SK-N-SH treated with all-trans-retinoic acid at 6 μM for 48 hours (cell line): ENCODE data around the gene EPHB3.

Experiments
- ATAC-seq: fragments of 200-7000 bp; cut with Tn5 transposase; 3 replicates; pipeline ENCODE4 v1.9.1; 2020; ENCODE audit warnings: mild to moderate bottlenecking, moderate library complexity
- ARNTL ChIP-seq: fragments of 450-650 bp; formaldehyde crosslinking; IDR thresholded peaks from 2 replicates; pipeline ENCODE4 v1.5.0; 2020; ENCODE audit warnings: low read depth, mild to moderate bottlenecking, moderate library complexity, borderline replicate concordance
- BACH2 ChIP-seq: fragments of 250-450 bp; sonication (Bioruptor Pico); IDR thresholded peaks from 2 replicates; pipeline ENCODE4 v1.9.0; 2021; ENCODE audit warnings: mild to moderate bottlenecking, borderline replicate concordance
- CREB5 ChIP-seq: fragments of 250-450 bp; sonication (Bioruptor Pico); IDR thresholded peaks from 2 replicates; pipeline ENCODE4 v1.5.1; 2020; ENCODE audit warnings: low read depth, mild to moderate bottlenecking, moderate library complexity
- CSDC2 ChIP-seq: fragments of 250-450 bp; sonication (Bioruptor Pico); IDR thresholded peaks from 2 replicates; pipeline ENCODE4 v1.5.0; 2020; ENCODE audit warnings: mild to moderate bottlenecking, moderate library complexity
- CSRNP3 ChIP-seq: fragments of 250-450 bp; sonication (Bioruptor Pico); IDR thresholded peaks from 2 replicates; pipeline ENCODE4 v1.5.1; 2021; ENCODE audit warnings: mild to moderate bottlenecking, moderate library complexity
- ESRRG ChIP-seq: fragments of 250-450 bp; sonication (Bioruptor Pico); IDR thresholded peaks from 2 replicates; pipeline ENCODE4 v1.6.1; 2021; ENCODE audit warnings: mild to moderate bottlenecking
- ISL1 ChIP-seq: fragments of 250-450 bp; sonication (Bioruptor Pico); IDR thresholded peaks from 2 replicates; pipeline ENCODE4 v2.1.2; 2022; ENCODE audit warnings: mild to moderate bottlenecking, moderate library complexity
- OSR1 ChIP-seq: fragments of 250-450 bp; sonication (Bioruptor Pico); IDR thresholded peaks from 2 replicates; pipeline ENCODE4 v1.8.0; 2022; ENCODE audit warnings: moderate library complexity, mild to moderate bottlenecking, inconsistent platforms
- POU6F1 ChIP-seq: fragments of 250-450 bp; sonication (Bioruptor Pico); IDR thresholded peaks from 2 replicates; pipeline ENCODE4 v1.8.0; 2021; ENCODE audit warnings: low read depth, mild to moderate bottlenecking, moderate library complexity, borderline replicate concordance
- PPARA ChIP-seq: fragments of 250-450 bp; sonication (Bioruptor Pico); IDR thresholded peaks from 2 replicates; pipeline ENCODE4 v1.5.0; 2020; ENCODE audit warnings: mild to moderate bottlenecking, borderline replicate concordance
- RARB ChIP-seq: fragments of 250-450 bp; sonication (Bioruptor Pico); IDR thresholded peaks from 2 replicates; pipeline ENCODE4 v1.8.0; 2021; ENCODE audit warnings: mild to moderate bottlenecking, moderate library complexity
- SNAI2 ChIP-seq: fragments of 250-450 bp; sonication (Bioruptor Pico); IDR thresholded peaks from 2 replicates; pipeline ENCODE4 v1.5.0; 2020; ENCODE audit warnings: mild to moderate bottlenecking, moderate library complexity
- TCF4 ChIP-seq: fragments of 250-450 bp; sonication (Bioruptor Pico); IDR thresholded peaks from 2 replicates; pipeline ENCODE4 v1.8.0; 2021; ENCODE audit warnings: mild to moderate bottlenecking, moderate library complexity, borderline replicate concordance
- TSHZ2 ChIP-seq: fragments of 250-450 bp; sonication (Bioruptor Pico); IDR thresholded peaks from 2 replicates; pipeline ENCODE4 v1.5.0; 2020; ENCODE audit warnings: mild to moderate bottlenecking, moderate library complexity
- ZC3H10 ChIP-seq: fragments of 250-450 bp; sonication (Bioruptor Pico); IDR thresholded peaks from 2 replicates; pipeline ENCODE4 v1.5.1; 2021; ENCODE audit warnings: mild to moderate bottlenecking, moderate library complexity
- ZFP30 ChIP-seq: fragments of 450-650 bp; formaldehyde crosslinking; IDR thresholded peaks from 2 replicates; pipeline ENCODE4 v1.5.0; 2022; ENCODE audit warnings: mild to moderate bottlenecking, moderate library complexity
- ZNF565 ChIP-seq: fragments of 450-650 bp; formaldehyde crosslinking; conservative IDR thresholded peaks from 2 replicates; pipeline ENCODE4 v1.5.0; 2020; ENCODE audit warnings: low read depth, mild to moderate bottlenecking, moderate library complexity
- ZNF70 ChIP-seq: fragments of 450-650 bp; formaldehyde crosslinking; IDR thresholded peaks from 2 replicates; pipeline ENCODE4 v1.5.0; 2020; ENCODE audit warnings: mild to moderate bottlenecking, moderate library complexity
- ZNF8 ChIP-seq: fragments of 450-650 bp; formaldehyde crosslinking; IDR thresholded peaks from 2 replicates; pipeline ENCODE4 v1.5.0; 2020; ENCODE audit warnings: mild to moderate bottlenecking, moderate library complexity

Gene EPHB3

GRCh38 chr3:184570489-184570888, 8.9 kb downstream of the EPHB3 start:
- TF ChIP-seq BACH2 (CRISPR knock-in tag) (no peak), ARNTL (CRISPR knock-in tag) (no peak), CREB5 (no peak), ZNF565 (no peak), TSHZ2 (CRISPR knock-in tag) (no peak), ZC3H10 (CRISPR knock-in tag) (no peak), OSR1 (CRISPR knock-in tag) (no peak), POU6F1 (no peak), ESRRG (no peak), PPARA (no peak), ZFP30 (CRISPR knock-in tag) (no peak), ISL1 (CRISPR knock-in tag) (no peak), TCF4 (CRISPR knock-in tag) (no peak), ZNF70 (no peak), ZNF8 (CRISPR knock-in tag) (no peak), CSDC2 (CRISPR knock-in tag) (no peak)
- no peak for ATAC-seq

- TF ChIP-seq ZNF70, result no peak
- no peak for TF ChIP-seq CSRNP3 (CRISPR knock-in tag)
- TF ChIP-seq SNAI2 (CRISPR knock-in tag), result no peak
- no peak for ATAC-seq
Observed at GRCh38 chr3:184571750-184572377, 10.3 kb downstream of the EPHB3 start.

- no peak for ATAC-seq
- no peak for TF ChIP-seq SNAI2 (CRISPR knock-in tag)
- no peak for TF ChIP-seq RARB (CRISPR knock-in tag)
- TF ChIP-seq BACH2 (CRISPR knock-in tag), result no peak
- TF ChIP-seq ZNF70, result no peak
- no peak for TF ChIP-seq CREB5
- TF ChIP-seq ESRRG, result no peak
Observed at GRCh38 chr3:184572633-184573270, 11.2 kb downstream of the EPHB3 start.
